HL-60 (cell line): ENCODE measurements around the gene INAVA.

ENCODE experiments used
- DNase-seq, 2 experiments: peaks; one replicate each; pipeline ENCODE4 v3.0.0-alpha.2; 2010 to 2020; ENCODE audit warnings: low read depth in 1 of 2, low spot score in 1 of 2
- H3K27ac ChIP-seq: fragments of 250-450 bp; sonication (Bioruptor Pico); replicated peaks from 2 replicates; pipeline ENCODE4 v1.5.1; 2020; ENCODE audit warnings: mild to moderate bottlenecking, moderate library complexity
- H3K27me3 ChIP-seq: fragments of 250-450 bp; sonication (Bioruptor Pico); 2 replicates; pipeline ENCODE4 v1.5.1; 2021; ENCODE audit warnings: mild to moderate bottlenecking, moderate library complexity; ENCODE audit not compliant: insufficient read depth, poor library complexity, severe bottlenecking
- H3K4me3 ChIP-seq: replicated peaks from 2 replicates; pipeline ENCODE4 v1.5.1; 2011; ENCODE audit warnings: mild to moderate bottlenecking, control low read depth, low read length; ENCODE audit not compliant: insufficient read depth
- GABPA ChIP-seq: IDR thresholded peaks from 2 replicates; pipeline ENCODE4 v1.6.1; 2012; ENCODE audit warnings: low read depth
- POLR2AphosphoS5 ChIP-seq: IDR thresholded peaks from 2 replicates; pipeline ENCODE4 v1.6.1; 2012; ENCODE audit warnings: low read depth
- SPI1 ChIP-seq: IDR thresholded peaks from 2 replicates; pipeline ENCODE4 v1.6.1; 2012; ENCODE audit warnings: low read depth, mild to moderate bottlenecking, borderline replicate concordance
- TF ChIP-seq, protein P1 (sequence below): IDR thresholded peaks from one replicate; pipeline ENCODE4 v1.5.1; 2011; ENCODE audit warnings: low read length, control low read depth, inconsistent platforms; ENCODE audit not compliant: insufficient read depth
- TF ChIP-seq, protein P2 (sequence below): IDR thresholded peaks from 2 replicates; pipeline ENCODE4 v1.6.1; 2012; ENCODE audit warnings: low read depth; ENCODE audit not compliant: insufficient replicate concordance

INAVA gene

DNA sequence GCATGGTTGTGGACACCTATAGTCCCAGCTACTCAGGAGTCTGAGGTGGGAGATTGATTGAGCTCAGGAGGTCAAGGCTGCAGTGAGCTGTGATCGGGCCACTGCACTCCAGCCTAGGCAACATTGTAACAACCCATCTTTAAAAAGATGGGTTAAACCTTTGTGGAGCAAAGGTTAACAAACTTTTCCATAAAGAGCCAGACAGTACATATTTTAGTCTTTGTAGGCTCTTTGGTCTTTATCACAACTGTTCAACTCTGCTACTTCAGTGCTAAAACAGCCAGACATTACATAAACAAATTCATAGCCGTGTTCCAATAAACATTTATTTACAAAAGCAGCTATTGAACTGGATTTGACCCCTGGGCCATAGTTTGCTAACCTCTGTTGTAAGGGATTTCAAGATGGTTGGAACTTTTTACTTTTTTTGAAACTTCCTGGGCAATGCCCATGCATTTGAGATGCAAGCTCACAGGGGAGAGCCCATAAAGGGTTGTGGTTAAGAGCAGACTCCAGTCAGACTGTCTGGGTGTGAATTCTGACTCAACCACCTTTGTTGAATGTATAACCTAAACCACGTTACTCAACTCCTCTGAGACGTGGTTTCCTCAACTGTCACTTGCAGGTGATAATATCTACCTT is 10.8 kb downstream of the INAVA start:
- peak in 1 of 2 experiments; percentile 85 for DNase-seq
- Histone ChIP-seq H3K4me3 (no peak overlapping the region), H3K27ac (peak overlapping the region; percentile 55)

DNA sequence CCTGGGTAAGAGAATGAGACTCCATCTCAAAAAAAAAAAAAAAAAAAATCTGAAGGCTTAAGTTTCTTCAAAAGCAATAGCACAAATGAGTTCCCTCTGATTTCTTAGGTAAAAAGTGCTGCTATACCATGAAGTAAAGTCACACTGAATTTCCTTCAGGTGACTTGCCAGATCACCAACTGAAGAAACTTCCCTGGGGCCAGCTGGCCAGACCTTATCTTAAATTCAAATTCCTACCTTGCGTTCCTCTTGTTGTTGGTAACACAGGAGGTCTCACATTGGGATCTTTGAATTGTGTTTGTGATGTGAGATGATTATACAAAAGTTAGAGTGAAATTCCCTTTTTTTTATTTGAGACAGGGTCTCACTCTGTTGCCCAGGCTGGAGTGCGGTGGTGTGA is 11.8 kb downstream of the INAVA start:
- no peak overlapping the region for H3K4me3 ChIP-seq
- no peak for DNase-seq
- H3K27me3 ChIP-seq = no peaks in the 10 kb centered on the region
- H3K27ac ChIP-seq = peak overlapping the region; percentile 55
- TF ChIP-seq SPI1 = no peak
- TF ChIP-seq, protein P1, sequence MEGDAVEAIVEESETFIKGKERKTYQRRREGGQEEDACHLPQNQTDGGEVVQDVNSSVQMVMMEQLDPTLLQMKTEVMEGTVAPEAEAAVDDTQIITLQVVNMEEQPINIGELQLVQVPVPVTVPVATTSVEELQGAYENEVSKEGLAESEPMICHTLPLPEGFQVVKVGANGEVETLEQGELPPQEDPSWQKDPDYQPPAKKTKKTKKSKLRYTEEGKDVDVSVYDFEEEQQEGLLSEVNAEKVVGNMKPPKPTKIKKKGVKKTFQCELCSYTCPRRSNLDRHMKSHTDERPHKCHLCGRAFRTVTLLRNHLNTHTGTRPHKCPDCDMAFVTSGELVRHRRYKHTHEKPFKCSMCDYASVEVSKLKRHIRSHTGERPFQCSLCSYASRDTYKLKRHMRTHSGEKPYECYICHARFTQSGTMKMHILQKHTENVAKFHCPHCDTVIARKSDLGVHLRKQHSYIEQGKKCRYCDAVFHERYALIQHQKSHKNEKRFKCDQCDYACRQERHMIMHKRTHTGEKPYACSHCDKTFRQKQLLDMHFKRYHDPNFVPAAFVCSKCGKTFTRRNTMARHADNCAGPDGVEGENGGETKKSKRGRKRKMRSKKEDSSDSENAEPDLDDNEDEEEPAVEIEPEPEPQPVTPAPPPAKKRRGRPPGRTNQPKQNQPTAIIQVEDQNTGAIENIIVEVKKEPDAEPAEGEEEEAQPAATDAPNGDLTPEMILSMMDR = no peak

More for the DNA sequence above, 10.8 kb downstream of the INAVA start:
- no peaks in the 10 kb centered on the region for H3K27me3 ChIP-seq
- TF ChIP-seq, protein P1 = no peak
- TF ChIP-seq POLR2AphosphoS5 = 0 out of 2 replicates have a peak, but pooled peaks have one; percentile 39

DNA sequence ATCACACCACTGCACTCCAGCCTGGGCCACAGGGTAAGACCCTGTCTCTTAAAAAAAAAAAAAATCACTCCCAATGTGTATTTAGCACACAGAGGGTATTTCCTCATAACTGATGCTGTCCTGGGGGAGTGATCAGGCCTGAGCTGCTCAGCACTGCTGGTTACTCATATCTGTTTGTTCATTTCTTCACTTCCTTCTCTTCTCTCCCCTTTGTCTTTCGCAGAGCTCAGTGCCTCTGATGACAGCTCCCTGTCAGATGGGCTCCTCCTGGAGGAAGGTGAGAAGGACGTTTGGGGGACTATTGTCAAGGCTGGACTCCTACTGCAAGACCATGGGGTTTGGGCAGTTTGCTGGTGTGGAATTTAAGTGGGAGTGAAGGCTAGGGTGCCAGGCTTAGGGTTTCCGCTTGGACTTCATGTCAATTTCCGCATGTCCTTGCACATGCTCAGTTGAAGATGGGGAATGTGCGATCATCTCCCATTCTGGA is 13.0 kb downstream of the INAVA start:
- H3K27me3 ChIP-seq = no peaks in the 10 kb centered on the region
- peak; percentile 67 to 89 for DNase-seq
- no peak overlapping the region for H3K4me3 ChIP-seq
- H3K27ac ChIP-seq = peak overlapping the region; percentile 55
- TF ChIP-seq POLR2AphosphoS5 = peak; percentile 68
- TF ChIP-seq SPI1 = peak; percentile 79
- TF ChIP-seq, protein P1 = no peak

DNA sequence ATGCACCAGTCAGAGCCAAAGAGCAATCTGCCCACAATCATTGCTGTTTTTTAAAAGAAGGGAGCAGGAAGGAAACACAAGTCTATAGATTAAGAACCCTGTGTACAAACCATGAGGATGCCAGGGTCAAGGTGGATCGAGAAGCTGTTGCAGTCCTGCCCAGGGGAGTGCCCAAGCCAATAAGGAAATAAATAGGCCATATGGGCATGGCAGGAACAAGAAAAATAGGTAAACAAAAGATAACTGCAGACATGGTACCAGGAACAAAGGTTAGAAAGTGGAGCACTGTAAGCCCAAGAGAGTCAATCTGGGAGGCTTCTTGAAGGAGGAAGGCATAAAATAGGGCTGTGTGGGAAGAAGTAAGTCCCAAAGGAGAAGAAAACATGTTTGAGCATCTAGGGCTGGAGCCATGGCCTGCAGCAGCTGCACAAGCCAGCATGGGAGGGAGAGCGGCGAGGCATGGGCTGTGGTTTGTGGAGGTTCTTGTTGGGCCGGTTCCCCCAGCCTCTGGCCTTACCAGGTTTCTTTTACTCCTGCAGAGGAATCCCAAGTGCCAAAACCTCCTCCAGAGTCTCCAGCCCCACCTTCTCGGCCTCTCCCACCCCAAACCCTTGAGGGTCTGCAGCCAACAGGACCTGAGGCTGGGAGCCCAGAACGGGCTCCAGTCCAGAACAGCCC is 13.6 kb downstream of the INAVA start:
- H3K4me3 ChIP-seq = no peak overlapping the region
- TF ChIP-seq, protein P1 = no peak
- TF ChIP-seq GABPA (no peak), SPI1 (no peak), POLR2AphosphoS5 (no peak)
- TF ChIP-seq, protein P2, sequence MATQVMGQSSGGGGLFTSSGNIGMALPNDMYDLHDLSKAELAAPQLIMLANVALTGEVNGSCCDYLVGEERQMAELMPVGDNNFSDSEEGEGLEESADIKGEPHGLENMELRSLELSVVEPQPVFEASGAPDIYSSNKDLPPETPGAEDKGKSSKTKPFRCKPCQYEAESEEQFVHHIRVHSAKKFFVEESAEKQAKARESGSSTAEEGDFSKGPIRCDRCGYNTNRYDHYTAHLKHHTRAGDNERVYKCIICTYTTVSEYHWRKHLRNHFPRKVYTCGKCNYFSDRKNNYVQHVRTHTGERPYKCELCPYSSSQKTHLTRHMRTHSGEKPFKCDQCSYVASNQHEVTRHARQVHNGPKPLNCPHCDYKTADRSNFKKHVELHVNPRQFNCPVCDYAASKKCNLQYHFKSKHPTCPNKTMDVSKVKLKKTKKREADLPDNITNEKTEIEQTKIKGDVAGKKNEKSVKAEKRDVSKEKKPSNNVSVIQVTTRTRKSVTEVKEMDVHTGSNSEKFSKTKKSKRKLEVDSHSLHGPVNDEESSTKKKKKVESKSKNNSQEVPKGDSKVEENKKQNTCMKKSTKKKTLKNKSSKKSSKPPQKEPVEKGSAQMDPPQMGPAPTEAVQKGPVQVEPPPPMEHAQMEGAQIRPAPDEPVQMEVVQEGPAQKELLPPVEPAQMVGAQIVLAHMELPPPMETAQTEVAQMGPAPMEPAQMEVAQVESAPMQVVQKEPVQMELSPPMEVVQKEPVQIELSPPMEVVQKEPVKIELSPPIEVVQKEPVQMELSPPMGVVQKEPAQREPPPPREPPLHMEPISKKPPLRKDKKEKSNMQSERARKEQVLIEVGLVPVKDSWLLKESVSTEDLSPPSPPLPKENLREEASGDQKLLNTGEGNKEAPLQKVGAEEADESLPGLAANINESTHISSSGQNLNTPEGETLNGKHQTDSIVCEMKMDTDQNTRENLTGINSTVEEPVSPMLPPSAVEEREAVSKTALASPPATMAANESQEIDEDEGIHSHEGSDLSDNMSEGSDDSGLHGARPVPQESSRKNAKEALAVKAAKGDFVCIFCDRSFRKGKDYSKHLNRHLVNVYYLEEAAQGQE = no peak
- H3K27me3 ChIP-seq = no peaks in the 10 kb centered on the region
- DNase-seq = no peak
- peak overlapping the region; percentile 55 for H3K27ac ChIP-seq
